GM13976 (cell line): ENCODE results near the gene ZNF555.

ENCODE experiments used
- DNase-seq: peaks from one replicate; pipeline ENCODE4 v3.0.0; 2012; ENCODE audit warnings: low spot score
- CTCF ChIP-seq: IDR thresholded peaks from 2 replicates; pipeline ENCODE4 v1.5.1; 2012; ENCODE audit warnings: borderline replicate concordance, mild to moderate bottlenecking; ENCODE audit not compliant: insufficient read depth; ENCODE audit errors: extremely low read depth, missing control alignments, control extremely low read depth
- in situ Hi-C: fragments of 300-500 bp; cut with MboI; formaldehyde crosslinking; loops from one replicate; pipeline ENCODE4 v1.12.0; 2022; ENCODE audit warnings: low sequenced_read_pairs, mixed read lengths, inconsistent platforms; ENCODE audit not compliant: unreplicated experiment

The ZNF555 gene

GRCh38 chr19:2796659-2797266, 44.5 kb upstream of the ZNF555 start:
- no peak for TF ChIP-seq CTCF
- DNase-seq: no peak
- in situ Hi-C loops: no loop called here

GRCh38 chr19:2797280-2797679, 44.0 kb upstream of the ZNF555 start:
- in situ Hi-C loops: no loop called here
- TF ChIP-seq CTCF: no peak
- DNase-seq: no peak

- no peak for DNase-seq
- no peak for TF ChIP-seq CTCF
- in situ Hi-C loops: no loop called here
These were observed 43.1 kb upstream of the ZNF555 start for GRCh38 chr19:2798158-2798685.

GRCh38 chr19:2798733-2799132, 42.5 kb upstream of the ZNF555 start:
- TF ChIP-seq CTCF: no peak
- no peak for DNase-seq
- in situ Hi-C loops: no loop called here

GRCh38 chr19:2799273-2800020, 41.8 kb upstream of the ZNF555 start:
- in situ Hi-C loops: no loop called here
- DNase-seq: no peak
- no peak for TF ChIP-seq CTCF

- in situ Hi-C loops: no loop called here
- TF ChIP-seq CTCF: no peak
- no peak for DNase-seq
These were observed 40.8 kb upstream of the ZNF555 start for GRCh38 chr19:2800506-2800905.

GRCh38 chr19:2802826-2803225, 38.4 kb upstream of the ZNF555 start:
- TF ChIP-seq CTCF: no peak
- in situ Hi-C loops: no loop called here
- no peak for DNase-seq
